ENCODE results near the gene ASIC2. TPM values are rescaled to one million over a fixed set of nuclear protein-coding genes. Genes with fewer than 3 reads are reported as not detected.

Gene ASIC2
- total and polyA plus RNA-seq, 2 donors (not counting 3 experiments of a cell fraction or from before 2014, with no cell fraction given): not detected

DNA sequence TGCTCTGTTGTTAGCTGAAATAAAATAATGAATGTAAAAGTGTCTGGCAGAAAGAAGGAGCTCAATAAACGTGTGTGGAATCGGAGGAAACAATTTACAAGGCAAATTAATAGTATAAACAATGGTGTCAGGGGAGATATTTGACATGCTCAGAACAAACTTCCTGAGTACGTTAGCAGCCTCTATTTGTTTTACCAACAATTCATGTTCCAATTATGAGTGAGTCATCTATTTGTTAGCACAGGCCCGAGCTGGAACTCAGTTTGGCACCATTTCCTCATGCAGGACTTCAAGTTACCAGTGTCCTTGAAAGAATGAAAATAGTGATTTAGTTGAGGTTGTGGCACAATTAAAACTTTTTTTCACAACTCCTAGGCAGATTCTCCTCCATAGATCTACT is 9.1 kb downstream of the ASIC2 start:
- POLR2A ChIA-PET: no interaction called here
- H4K20me1 ChIP-seq (replicated peaks; ENCODE audit: control insufficient read depth, extremely low read depth, insufficient read depth, low read length): no peaks in the 10 kb centered on the region
- H3K4me2 ChIP-seq (ENCODE audit: insufficient read depth, low read length): peak overlapping the region; percentile 84
- H3K9ac ChIP-seq (replicated peaks; ENCODE audit: extremely low read depth, insufficient read depth, low read length): no peak overlapping the region
- peak overlapping the region; percentile 45 for H3K27ac ChIP-seq (ENCODE audit: insufficient read depth, low read depth, low read length)
- BruUV-seq (replicated peaks): no TSS peak
- DNase-seq (ENCODE audit: low read depth, low spot score) (peak; percentile 84), FAIRE-seq (peak; percentile 87)
- peaks cover 7 to 10% of the 10 kb centered on the region in 2 experiments for H3K27me3 ChIP-seq (ENCODE audit: control insufficient read depth in 2 of 2, insufficient read depth in 2 of 2, low read length in 2 of 2)
- dilution Hi-C loops (cut with MboI; ENCODE audit: extremely low pct_ligation_motif_present, low sequenced_read_pairs): no loop called here
- H2AFZ ChIP-seq (ENCODE audit: low read depth, low read length): no peak overlapping the region
- CTCF ChIA-PET: interaction anchor here (1.2 kb wide), 1 partner anchor 9 kb away, joined by 8 read pairs; the partner anchor contains the start of gene ASIC2
- H3K36me3 ChIP-seq (ENCODE audit: control insufficient read depth in 2 of 2, extremely low read depth in 1 of 2, insufficient read depth in 2 of 2, low read length in 2 of 2): no peaks in the 10 kb centered on the region
- intact Hi-C loops (cut with micrococcal nuclease): no loop called here
- peak; percentile 33 for TF ChIP-seq GATA2 (IDR thresholded peaks at IDR 0.05; ENCODE audit: insufficient read depth, insufficient read length, low read depth, low read length)
- peak; percentile 80 for TF ChIP-seq JUN (IDR thresholded peaks at IDR 0.05; ENCODE audit: borderline replicate concordance, insufficient read depth, insufficient read length, low read depth)
- peak; percentile 70 for TF ChIP-seq FOS (IDR thresholded peaks at IDR 0.05; ENCODE audit: borderline replicate concordance, insufficient read depth, low read length)
- TF ChIP-seq, protein P1, sequence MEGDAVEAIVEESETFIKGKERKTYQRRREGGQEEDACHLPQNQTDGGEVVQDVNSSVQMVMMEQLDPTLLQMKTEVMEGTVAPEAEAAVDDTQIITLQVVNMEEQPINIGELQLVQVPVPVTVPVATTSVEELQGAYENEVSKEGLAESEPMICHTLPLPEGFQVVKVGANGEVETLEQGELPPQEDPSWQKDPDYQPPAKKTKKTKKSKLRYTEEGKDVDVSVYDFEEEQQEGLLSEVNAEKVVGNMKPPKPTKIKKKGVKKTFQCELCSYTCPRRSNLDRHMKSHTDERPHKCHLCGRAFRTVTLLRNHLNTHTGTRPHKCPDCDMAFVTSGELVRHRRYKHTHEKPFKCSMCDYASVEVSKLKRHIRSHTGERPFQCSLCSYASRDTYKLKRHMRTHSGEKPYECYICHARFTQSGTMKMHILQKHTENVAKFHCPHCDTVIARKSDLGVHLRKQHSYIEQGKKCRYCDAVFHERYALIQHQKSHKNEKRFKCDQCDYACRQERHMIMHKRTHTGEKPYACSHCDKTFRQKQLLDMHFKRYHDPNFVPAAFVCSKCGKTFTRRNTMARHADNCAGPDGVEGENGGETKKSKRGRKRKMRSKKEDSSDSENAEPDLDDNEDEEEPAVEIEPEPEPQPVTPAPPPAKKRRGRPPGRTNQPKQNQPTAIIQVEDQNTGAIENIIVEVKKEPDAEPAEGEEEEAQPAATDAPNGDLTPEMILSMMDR (IDR thresholded peaks at IDR 0.05; ENCODE audit: extremely low read depth in 1 of 2, insufficient read depth in 1 of 2, low read depth in 1 of 2, low read length in 2 of 2): no peak
- H3K79me2 ChIP-seq (ENCODE audit: control insufficient read depth, insufficient read depth, low read length): no peaks in the 10 kb centered on the region
- peaks cover 18% of the 10 kb centered on the region for H3K4me1 ChIP-seq (ENCODE audit: control insufficient read depth, extremely low read depth, insufficient read depth, low read length)
- H3K9me3 ChIP-seq (replicated peaks; ENCODE audit: control insufficient read depth, insufficient read depth, low read length): no peaks in the 10 kb centered on the region
- no peaks in the 10 kb centered on the region for H3K9me1 ChIP-seq (replicated peaks; ENCODE audit: control insufficient read depth, extremely low read depth, insufficient read depth, low read length)
- no peak overlapping the region for H3K4me3 ChIP-seq (replicated peaks in 1 of 3; ENCODE audit: insufficient read depth in 1 of 3, low read depth in 1 of 3, low read length in 3 of 3)

All from endothelial cell of umbilical vein (primary cell).